CD4-positive, alpha-beta T cell treated with Interleukin-15 for 1 hour (primary cell): ENCODE measurements around the gene DLGAP1.

Experiments
- DNase-seq: peaks from one replicate; pipeline ENCODE4 v3.0.0-alpha.2; 2020

DLGAP1 gene

DNA sequence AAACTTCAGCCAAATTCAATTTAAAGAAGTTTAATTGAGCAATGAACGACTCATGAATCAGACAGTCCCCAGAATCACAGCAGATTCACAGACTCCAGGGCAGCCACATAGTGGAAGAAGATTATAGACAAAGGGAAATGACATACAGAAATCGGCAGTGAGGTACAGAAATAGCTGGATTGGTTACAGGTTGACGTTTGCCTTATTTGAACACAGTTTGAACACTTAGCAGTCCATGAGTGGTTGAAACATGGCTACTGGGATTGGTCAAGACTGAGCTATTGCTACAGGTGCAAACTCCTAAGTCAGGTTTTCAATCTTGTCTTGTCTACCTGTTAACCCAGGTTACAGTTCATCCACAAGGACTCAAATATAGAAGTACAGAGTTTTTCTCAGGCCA, 169.6 kb downstream of the DLGAP1 start:
- no peak for DNase-seq

- DNase-seq, result no peak
Measured at GRCh38 chr18:4284528-4284927, 170.6 kb downstream of the DLGAP1 start.

DNA sequence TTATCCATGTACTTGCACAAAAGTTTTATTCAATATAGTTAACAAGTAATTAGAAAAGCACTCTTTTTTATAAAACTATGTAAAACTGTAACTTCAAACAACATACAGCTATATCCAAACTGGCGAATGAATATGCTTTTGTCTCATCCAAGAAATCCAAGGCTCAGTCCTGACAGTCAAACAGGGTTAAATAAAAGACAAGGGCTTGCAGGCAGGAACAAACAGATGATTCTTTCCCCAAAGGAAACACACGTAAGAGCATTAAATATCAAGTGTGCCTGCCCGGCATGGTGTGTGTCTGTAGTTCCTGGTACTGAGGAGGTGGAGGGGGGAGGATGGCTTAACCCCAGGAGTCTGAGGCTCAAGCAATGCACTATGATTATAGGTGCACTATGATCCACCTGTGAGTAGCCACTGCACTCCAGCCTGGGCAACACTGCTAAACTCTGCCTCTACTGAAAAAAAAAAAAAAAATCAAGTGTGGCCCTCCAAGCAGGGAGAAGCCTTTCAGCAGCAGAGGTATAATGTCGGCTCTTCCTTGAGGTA, 171.3 kb downstream of the DLGAP1 start:
- no peak for DNase-seq

GRCh38 chr18:4282954-4283353, 172.2 kb downstream of the DLGAP1 start:
- no peak for DNase-seq

- no peak for DNase-seq
Measured at GRCh38 chr18:4276953-4277585, 178.0 kb downstream of the DLGAP1 start.

GRCh38 chr18:4271952-4272351, 183.2 kb downstream of the DLGAP1 start:
- DNase-seq, result no peak

DNA sequence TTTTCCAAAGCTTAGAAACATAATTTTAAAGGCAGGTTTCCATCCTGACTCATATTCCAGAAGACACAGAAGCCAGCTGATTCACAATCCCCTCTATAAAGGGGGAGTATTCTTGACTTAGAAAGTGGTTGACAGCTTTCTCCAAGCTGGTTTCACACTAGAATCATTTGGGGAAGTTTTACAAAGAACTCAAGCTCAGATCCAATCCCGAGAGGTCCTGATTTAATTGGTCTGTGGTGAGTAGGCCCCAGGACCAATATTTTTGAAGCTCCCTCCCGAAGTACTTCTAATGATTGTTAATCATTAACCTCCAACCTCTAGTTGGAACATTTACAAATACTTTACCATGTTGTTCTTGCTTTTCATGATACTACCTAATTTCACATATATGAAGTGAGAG, 184.1 kb downstream of the DLGAP1 start:
- DNase-seq, result no peak

- DNase-seq, result no peak
Measured at GRCh38 chr18:4270016-4270415, 185.1 kb downstream of the DLGAP1 start.

DNA sequence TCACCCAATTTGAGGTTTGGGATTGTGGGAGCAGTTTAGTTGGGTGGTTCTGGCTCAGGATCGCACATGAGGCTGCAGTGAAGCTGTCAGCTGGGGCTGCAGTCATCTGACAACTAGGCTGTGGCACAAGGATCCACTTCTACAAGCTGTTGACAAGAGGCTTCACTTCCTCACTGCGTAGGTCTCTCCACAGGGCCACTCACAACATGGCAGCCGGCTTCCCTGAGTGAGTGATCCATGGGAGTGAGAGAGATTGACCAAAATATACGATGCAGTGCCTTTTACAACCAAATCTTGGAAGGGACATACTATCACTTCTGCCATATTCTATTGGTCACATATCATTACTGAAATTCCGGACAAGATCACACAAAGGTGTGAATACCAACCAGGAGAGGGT, 187.5 kb downstream of the DLGAP1 start:
- DNase-seq, result no peak

DNA sequence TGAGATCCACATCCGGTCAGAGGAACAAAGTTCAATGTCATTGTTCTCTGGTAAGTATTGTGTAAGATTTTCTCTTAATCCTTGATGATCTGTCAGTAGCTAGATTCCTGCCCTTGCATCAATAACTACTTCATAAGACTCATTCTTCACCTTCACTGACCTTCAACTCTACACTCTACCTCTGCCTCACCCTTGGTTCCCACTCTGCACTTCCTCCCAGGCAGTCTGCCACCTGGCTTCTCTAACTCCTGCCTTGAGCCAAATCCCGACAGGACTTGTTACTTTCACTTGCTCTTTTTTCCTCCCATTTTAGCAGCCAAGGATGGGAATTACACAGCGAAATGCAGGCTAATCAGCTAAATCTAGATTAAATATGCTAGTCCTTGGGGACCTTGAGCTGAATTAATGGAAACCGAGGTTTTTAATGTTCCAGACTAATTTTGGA, 190.7 kb downstream of the DLGAP1 start:
- no peak for DNase-seq

GRCh38 chr18:4260107-4260506, 195.0 kb downstream of the DLGAP1 start:
- DNase-seq, result no peak

DNA sequence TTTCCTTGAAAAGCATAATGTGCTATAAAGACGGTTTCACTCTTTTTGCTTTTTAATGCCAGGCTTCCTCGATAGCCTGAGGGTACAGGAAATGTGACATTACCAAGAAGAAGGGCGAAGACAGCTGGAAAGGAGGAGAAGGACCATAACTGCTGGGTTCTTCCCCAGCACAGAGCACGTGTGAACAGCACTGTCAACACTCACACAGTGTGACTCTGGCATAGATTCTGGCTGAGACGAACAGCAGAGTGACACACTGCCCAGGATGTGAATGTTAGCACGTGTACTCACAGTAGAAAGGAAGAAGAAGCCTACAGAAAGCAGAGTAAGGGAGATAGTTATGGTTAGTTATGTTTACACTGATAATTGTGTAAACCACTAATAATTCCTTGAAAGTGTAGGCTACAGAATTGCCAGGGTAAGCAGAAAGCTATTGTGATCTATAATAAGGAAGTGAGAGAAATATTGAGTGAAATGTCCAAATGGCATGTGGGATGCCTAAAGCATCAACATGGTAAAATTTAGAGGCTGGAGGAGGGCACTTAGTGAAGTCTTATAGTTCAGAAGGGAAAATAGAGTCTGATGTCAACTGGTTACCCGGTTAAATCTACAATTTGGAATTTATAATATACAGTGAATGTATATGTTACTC, 198.2 kb downstream of the DLGAP1 start:
- no peak for DNase-seq

- no peak for DNase-seq
Measured at GRCh38 chr18:4254840-4255239, 200.3 kb downstream of the DLGAP1 start.

DNA sequence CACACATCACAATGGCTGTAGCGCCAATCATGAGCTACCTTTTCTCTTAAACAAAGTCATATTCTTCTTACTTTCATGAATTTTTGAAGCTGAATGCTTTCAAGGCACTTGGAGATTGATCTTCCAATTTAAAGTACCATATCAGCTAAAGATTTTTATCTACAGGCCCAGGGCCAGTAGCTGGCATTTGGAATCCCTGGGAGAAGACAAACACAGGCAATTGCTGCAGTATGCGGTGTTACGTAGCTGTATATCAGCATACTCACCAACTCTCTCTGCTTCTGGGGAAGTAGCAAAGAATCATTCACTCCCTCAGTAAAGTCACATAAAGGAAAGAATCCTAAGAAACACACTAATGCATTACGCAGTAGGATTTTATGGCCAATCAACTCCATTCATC, 202.3 kb downstream of the DLGAP1 start:
- DNase-seq, result no peak

DNA sequence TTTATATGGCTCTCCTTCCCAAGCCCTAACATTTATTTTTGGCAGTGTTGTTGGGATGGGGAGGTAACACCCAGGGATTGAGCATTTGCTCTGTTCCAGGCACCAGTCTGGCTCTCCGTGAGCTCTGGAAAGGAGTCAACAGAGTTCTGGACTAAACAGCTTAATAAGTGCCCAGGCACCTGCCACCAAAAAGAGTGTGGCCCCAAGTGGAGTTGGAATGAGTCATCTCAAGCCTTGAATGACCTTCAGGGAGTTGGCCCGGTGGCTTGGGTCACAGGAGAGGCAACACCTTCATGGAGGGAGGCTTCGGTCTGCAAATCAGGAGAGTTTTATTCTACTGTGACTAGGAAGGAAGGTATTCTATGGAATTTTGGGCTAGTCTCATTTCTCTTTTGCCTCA, 203.2 kb downstream of the DLGAP1 start:
- no peak for DNase-seq

DNA sequence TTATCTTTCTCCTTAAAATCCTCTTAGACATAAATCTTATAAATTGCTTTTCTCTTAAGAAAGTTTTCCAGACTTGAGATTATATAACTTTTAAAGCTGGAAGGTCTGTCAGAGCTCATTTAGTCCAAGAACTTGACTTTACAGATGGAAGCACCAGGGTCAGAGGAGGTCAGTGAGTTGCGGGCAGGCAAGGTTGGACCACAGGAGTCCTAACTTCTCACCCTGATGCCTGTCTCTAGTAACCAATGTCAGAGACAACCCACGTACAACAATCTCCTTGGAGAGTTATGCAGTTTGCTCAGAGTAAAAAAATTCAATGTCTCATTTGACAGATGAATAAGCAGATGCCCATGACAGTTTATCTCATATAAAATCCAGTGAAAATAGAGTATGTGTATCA, 203.9 kb downstream of the DLGAP1 start:
- DNase-seq, result no peak

DNA sequence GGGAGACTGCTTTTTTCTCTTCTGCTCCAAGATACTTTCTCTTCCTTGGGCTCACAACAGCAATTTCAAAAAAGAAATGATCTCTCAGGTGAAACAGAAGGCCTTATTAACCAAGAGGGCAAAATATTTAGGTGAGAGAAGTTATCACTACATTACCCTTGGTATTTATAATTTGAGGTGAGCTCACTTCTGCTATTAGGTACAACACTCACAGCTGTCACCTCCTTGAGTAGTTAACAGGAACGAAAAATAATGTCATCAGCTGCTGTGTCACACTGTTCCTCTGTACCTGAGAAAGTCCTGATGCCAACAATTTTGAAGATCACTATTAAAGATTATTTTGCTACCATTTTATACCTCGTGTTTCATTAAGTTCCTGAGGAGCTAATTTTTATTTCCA, 205.0 kb downstream of the DLGAP1 start:
- DNase-seq, result no peak

- no peak for DNase-seq
Measured at GRCh38 chr18:4248686-4249085, 206.4 kb downstream of the DLGAP1 start.

GRCh38 chr18:4246374-4246773, 208.7 kb downstream of the DLGAP1 start:
- DNase-seq, result no peak

DNA sequence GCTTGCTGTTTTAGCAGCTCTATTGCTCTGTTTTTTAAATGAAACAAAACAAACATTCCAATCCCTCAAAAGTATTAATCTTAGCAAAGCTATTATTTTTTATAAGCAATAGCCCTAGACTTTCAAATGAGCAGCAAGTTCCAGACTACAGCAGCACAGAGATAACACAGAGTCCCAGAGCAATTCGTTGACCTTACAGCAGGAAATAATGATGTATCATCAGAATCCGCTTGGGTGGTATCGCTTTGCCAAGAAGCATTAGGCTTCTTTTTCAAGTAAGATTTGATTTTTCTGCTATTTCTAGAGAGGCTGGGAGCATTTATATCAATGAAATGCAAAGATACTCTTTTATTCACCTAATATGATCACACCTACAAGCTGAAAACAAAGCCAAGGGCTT, 209.7 kb downstream of the DLGAP1 start:
- DNase-seq, result no peak

- no peak for DNase-seq
Measured at GRCh38 chr18:4242431-4243161, 212.5 kb downstream of the DLGAP1 start.

GRCh38 chr18:4241090-4241617, 214.0 kb downstream of the DLGAP1 start:
- no peak for DNase-seq

DNA sequence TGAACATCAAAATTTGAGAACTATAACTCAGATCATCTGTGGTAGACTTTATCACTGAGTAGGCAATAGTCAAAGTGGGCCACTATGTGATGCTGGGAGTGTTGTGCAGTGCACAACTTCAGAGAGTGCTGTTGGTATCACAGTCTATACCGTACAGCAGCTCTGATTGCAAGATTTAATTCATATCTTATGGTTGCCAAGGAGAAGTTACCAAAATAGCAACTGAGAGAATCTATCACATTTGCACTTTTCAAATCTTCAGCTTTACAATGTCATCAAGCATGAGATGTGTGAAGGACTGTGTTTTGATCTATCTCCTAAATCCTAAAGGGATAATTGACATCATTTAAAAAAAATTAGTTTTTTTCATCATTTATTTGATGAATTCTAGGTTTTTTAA, 216.1 kb downstream of the DLGAP1 start:
- no peak for DNase-seq

DNA sequence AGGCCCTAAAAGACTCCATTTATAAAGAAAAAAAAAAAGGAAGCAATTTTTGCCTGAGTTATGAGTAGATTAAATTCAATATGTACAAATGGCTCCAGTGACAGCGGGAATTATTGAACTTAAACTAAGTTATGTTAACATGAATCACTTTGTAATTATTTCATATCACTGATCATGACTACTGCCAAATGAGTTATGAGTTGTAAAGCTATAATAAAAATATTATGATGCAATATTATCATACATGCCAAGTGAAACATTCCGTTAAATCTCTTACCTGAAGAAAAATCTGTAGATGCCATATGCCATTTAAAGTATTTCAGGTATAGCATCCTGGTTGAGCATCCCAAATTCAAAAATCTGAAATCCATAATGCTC, 217.5 kb downstream of the DLGAP1 start:
- no peak for DNase-seq
